ENCODE measurements around the gene RIOX2.
A peak's percentile ranks its signal among the peaks of the same experiment; 100 is the strongest.
"Not testable (repeated sequence)": the region's sequence is repeated elsewhere in the genome, so short reads cannot be mapped to it uniquely, and the experiment has no call there.

The RIOX2 gene
- 21.8 to 43.8 reads per million in 2 donors for total RNA-seq

GRCh38 chr3:97971679-97972567 lies at the start of gene RIOX2:
Gene RIOX2, minus strand, starts transcription at chr3:97972431. Its CDS starts 4,838 bp downstream, at chr3:97967593.
- peak; percentile 47 to 93 (median 67) for DNase-seq

- DNase-seq: no peak
Observed at GRCh38 chr3:98020412-98020811, 48.2 kb upstream of the RIOX2 start.

- DNase-seq: no peak
Observed at GRCh38 chr3:98018301-98018700, 46.1 kb upstream of the RIOX2 start.

- DNase-seq: no peak
Observed at GRCh38 chr3:98014268-98014585, 42.0 kb upstream of the RIOX2 start.

GRCh38 chr3:98013411-98014267 lies 41.4 kb upstream of the RIOX2 start:
- DNase-seq: peak in 1 of 5 experiments; percentile 42

GRCh38 chr3:98012979-98013378 lies 40.7 kb upstream of the RIOX2 start:
- no peak for DNase-seq

GRCh38 chr3:98010883-98011449 lies 38.7 kb upstream of the RIOX2 start:
- not testable (repeated sequence) for DNase-seq

- DNase-seq: no peak
Observed at GRCh38 chr3:98010194-98010882, 38.1 kb upstream of the RIOX2 start.

GRCh38 chr3:98008855-98009254 lies 36.6 kb upstream of the RIOX2 start:
- DNase-seq: no peak

GRCh38 chr3:98005438-98005837 lies 33.2 kb upstream of the RIOX2 start:
- DNase-seq: no peak

GRCh38 chr3:98004721-98005120 lies 32.5 kb upstream of the RIOX2 start:
- no peak for DNase-seq

- peak in 1 of 5 experiments; percentile 56 for DNase-seq
Observed at GRCh38 chr3:98003306-98003969, 31.2 kb upstream of the RIOX2 start.

- DNase-seq: no peak
Observed at GRCh38 chr3:98002717-98003116, 30.5 kb upstream of the RIOX2 start.

GRCh38 chr3:97999994-98000393 lies 27.8 kb upstream of the RIOX2 start:
- DNase-seq: no peak

GRCh38 chr3:97999103-97999502 lies 26.9 kb upstream of the RIOX2 start:
- no peak for DNase-seq

GRCh38 chr3:97996988-97997387 lies 24.8 kb upstream of the RIOX2 start:
- no peak for DNase-seq

GRCh38 chr3:97994328-97994945 lies 22.2 kb upstream of the RIOX2 start:
- no peak for DNase-seq

- DNase-seq: no peak
Observed at GRCh38 chr3:97993526-97993925, 21.3 kb upstream of the RIOX2 start.

GRCh38 chr3:97992547-97993173 lies 20.4 kb upstream of the RIOX2 start:
- DNase-seq: no peak

- DNase-seq: peak in 1 of 5 experiments; percentile 88
Observed at GRCh38 chr3:97991293-97991682, 19.1 kb upstream of the RIOX2 start.
